PC-9 (cell line): ENCODE measurements around the gene UBR1.

Source experiments
- EZH2 ChIP-seq: fragments of 200-600 bp; sonication (generic); IDR thresholded peaks from 2 replicates; pipeline ENCODE4 v1.8.0; 2017; ENCODE audit warnings: antibody characterized with exemption, low read depth
- TF ChIP-seq, protein P1 (sequence below): fragments of 200-600 bp; sonication (generic); conservative IDR thresholded peaks from 2 replicates; pipeline ENCODE4 v1.6.1; 2017; ENCODE audit warnings: mixed run types, antibody characterized with exemption, mild to moderate bottlenecking, moderate library complexity

DNA sequence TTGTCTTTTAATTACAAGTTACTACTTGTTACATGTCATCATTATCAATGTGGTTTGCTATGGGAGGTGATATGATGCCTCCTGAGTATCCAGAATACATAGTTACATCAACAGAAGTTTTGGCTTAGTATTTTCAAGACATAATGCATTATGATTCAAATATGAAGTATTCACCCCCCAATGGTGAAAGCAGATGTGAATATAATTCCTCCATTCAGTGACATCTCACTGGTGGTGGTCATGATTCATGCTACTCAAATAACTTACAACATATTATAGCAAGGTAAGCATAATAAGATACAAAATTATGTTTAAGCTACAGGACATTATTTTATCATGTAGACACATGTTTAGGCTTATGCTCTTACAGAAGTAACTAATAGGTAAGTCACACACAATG, 150.3 kb downstream of the UBR1 start:
- TF ChIP-seq EZH2, result no peak
- TF ChIP-seq, protein P1, sequence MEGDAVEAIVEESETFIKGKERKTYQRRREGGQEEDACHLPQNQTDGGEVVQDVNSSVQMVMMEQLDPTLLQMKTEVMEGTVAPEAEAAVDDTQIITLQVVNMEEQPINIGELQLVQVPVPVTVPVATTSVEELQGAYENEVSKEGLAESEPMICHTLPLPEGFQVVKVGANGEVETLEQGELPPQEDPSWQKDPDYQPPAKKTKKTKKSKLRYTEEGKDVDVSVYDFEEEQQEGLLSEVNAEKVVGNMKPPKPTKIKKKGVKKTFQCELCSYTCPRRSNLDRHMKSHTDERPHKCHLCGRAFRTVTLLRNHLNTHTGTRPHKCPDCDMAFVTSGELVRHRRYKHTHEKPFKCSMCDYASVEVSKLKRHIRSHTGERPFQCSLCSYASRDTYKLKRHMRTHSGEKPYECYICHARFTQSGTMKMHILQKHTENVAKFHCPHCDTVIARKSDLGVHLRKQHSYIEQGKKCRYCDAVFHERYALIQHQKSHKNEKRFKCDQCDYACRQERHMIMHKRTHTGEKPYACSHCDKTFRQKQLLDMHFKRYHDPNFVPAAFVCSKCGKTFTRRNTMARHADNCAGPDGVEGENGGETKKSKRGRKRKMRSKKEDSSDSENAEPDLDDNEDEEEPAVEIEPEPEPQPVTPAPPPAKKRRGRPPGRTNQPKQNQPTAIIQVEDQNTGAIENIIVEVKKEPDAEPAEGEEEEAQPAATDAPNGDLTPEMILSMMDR, result no peak
